ENCODE measurements around the gene PEX11A.

PEX11A gene

DNA sequence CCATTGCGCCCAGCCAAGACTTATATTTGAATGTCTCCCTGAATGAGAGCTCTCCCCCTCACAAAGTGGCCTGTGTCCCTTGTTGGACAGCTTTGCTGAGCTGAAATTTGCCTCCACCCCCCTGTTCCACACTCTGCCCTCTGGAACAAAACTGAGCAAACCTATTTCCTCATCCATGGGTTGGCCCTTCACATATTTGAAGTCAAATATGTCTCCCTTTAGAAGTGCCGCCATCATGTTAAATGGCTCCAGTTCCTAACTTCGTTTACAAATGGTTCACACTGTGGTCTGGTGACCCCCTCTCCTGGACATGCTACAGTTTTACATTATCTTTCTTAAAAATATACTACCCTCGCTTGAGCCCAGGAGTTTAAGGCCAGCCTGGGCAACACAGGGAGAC is 16.0 kb downstream of the PEX11A start:
- no peak for DNase-seq

DNA sequence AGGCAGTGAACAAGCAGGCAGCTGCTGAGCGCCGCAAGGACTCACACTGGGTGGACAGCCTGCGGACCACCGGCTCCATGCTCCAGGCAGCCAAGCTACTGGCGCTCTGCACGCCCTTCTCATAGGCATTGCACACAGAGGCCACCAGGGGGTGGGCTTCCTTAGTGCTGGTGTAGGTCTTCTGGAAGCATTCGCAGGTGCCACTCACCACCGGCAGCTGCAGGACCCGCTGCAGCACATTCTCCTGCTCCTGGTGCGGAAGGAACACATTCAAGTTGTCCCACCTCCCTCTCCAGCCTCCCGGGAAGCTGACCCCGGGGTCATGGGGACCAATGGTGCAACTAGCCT is 17.4 kb downstream of the PEX11A start:
- DNase-seq: no peak

DNA sequence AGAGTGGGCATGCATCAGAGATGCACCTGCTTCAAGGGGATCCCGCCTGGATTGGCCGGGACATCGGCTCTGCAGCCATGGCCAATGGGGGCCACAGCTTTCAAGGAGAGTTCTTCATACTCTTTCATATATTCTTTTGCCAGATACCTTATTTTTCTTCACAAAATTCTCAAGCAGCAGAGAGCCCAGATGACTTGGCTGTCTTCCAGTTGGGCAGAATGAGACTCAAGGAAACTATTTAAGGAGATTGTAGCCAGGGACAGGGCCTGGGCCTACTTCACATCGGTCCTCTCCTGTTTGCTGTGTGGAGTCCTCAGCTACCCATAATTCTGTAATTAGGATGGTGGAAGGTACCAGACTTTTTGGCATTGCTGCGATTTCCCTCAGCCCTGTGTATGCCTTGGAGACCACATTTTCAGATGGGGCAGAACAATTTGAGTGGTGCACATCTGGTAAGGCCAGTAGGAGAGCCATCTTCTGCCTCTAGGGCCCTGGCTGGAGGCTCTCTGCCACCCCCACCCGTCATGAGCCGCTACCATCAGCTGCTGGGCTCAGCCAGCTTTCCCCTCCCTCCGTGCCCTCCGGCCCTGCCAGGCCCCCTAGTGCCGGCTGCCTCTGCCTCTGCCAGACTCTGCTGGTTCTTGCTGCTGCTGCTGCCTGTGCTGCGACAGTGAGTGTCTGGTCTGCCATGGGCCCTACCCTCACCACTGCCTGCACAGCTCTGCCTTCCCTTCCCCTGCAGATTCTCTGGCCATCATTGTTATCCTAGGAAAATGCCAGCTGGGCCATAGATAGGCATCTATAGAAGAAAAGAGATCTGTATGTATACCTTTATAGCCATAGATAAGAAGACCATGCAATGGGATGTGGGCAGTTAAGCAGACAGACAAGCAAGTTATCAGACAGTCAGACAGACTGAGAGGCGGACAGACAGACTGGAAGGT is 18.1 kb downstream of the PEX11A start:
- no peak for DNase-seq

DNA sequence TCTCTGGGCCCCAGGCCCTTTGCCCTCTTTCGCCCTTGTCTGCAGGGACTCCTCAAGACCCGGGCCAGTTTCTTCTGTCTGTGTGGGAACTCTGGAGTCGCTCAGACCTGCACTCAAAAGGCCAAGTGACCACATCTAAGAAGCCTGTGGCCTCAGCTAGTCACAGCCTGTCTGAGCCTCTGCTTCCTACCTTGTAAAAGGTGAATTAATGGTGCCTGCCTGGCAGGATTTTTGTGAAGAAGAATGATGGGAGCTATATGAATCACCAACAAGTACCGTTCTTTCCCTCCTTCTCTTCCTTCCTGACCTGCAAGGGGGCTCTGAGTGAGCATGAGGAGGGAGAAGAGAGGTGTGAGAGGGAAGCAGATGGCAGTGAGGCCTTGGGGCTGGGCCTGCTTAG is 18.9 kb downstream of the PEX11A start:
- no peak for DNase-seq

DNA sequence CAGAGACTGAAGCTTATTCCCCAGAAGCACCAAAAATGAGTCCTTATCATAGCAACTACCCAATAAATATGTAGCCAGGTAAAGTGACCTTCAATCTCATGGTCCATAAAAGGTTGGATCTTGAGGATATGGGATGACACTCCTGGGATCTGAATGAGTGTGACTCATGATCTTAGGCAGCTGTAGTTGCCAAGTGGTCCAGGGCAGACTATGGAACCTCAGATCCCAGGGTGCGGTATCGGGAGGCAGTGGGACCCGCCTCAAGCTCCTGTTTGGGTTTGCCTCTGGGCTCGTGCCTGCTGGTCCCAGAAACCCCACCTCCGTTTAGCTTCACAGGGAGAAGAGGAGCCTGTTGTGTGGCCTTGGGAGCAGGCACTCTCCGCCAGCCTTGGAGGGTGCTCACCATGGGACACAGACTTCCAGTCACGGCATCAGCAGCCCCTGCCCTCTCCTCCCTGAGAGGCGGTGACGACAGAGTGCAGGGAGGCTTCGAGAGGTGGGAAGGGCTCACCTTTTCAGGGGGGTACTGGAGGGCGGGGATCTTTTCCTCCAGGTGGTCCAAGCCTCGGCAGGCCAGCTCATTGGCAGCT is 19.5 kb downstream of the PEX11A start:
- DNase-seq: no peak

DNA sequence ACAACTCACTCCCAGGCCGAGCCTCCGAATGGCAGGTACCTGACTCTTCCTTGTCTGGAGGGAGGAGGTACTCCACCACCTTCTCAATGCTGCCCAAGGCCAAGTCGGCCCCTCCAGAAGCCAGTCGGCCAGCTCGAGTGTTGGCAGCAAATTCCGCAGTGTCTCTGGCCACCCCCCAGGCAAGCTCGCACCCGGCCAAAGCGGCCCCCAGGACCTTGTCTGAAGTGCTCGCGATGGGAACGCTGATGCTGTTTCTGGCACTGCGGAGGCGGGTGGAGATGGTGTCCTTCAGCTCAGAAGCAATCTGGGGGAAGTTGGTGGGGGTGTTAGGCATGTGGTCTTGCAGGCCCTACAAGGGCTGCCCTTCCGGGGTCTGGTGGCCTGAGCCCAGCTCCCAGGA is 20.6 kb downstream of the PEX11A start:
- no peak for DNase-seq

DNA sequence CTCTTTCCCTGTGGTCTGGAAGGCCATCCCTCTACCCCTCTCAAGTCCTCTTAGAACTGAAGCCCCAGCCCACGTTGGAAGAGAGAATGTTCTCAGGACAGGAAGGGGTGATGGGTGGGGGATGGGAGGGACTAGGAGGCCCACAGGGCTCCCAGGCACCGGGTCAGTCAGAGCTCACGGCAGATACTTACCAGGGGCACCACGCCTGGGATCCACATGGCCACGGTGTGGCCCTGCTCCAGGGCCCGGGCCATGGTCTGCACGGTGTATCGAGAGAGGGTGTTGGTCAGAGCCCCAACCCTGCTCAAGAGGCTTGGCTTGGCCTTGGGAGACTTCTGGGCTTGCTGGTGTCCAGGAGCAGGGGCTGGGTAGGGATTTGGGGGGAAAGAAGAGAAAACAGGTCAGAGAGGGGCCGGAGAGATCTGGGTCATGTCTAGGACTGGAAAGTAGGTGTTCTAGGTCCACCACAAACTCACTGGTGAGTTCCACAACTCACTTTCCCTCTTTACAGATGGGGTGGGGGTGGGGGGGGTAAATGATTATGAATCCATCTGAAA is 21.2 kb downstream of the PEX11A start:
- no peak for DNase-seq

DNA sequence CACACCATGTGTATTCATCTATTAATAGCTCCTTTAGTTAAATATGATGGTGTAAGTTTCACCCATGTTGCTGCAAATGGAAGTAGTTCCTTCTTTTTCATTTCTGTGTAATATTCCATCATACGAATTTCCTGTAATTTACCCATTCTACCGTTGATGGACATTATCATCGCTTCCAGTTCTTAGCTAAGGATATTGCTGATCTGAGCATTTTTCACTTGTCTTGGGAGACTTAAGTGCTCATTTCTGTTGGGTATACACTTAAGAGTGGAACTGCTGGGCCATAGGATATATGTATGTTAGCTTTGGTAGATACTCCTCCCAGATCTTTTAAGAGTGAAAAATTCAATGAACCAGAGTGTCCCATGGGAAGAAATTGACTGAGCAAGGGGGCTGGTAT is 22.4 kb downstream of the PEX11A start:
- DNase-seq: no peak

DNA sequence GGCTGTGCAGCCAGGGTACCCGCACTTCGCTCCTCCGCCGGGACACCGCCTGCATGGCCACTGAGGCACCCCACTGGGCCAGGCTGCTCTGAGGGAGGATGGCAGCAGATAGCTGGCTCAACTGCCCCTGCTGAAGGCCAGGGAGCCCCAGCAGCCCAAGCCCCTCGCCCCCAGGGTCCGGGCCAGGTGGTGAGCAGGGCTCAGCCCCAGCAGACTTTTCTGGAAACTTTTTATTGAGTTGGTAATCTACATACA is 22.9 kb downstream of the PEX11A start:
- no peak for DNase-seq

DNA sequence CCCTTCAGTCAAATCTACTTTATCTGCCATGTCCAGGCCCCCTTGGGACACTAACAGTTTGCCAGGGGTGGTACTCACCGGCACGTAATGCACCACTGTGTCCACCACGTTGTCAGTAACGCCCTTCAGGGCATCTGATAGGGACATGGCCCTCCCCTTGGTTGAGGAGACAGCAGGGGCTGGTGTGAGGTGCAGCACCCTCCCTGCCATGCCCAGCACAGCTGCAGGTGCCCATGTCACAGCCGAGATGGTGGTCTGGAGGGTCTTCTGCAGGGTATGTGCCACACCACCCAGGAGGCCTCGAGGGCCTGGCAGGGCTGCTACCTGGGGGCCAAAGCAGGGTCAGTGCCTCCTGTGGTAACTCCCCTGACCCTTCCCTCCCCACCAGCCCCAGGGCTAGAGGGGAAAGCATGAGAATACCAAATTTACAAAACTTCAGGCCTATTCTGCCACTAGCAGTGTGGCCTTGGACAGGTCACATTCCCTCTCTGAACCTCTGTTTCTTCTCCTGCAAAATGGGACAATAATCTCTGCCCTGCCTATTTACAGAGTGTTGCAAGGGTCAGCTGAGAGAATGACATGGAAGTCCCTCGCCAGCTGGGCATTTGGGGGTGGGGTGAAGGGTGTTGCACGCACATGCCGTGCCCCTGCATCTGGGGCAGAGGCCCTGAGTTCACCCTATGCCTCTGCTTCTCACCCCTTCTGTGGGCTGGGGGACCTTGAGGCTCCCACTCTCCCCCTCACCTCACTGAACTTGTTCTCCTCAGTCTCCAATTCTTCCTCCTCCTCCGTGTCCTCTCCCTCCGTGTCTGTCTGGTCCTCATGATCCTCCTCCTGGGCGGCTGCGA is 23.5 kb downstream of the PEX11A start:
- DNase-seq: no peak

DNA sequence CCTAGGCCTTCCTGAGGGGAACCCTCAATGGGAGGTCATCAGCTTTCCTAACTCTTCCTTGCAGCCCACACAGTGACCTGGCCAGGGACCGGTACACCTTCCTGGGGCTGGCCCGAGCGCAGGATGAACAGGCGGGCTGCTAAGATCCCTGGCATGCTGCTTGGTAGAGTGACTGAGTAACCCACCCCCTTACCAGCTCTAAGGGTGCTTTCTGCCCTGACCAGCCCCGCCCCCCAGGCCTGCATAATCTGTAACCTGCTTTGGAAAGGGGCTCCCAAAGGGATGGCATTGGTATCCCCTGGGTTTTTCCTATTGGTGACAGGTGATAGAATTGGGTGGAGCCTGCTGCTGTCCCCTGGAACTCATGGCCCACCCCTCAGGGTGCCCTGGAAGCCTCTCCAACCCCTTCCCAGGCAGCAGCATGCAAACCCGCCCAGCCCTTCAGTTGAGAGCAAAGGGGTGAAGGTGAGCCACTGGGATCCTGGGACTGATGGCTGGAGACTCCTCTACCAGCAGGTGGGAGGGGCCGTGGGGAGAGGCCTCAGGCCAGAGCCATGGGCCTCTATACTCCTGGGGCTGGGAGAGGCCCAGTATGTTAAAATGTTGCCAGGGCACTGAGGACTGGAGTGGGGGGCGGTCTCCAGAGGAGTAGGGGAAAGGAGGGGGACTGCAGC is 24.2 kb downstream of the PEX11A start:
- DNase-seq: no peak

DNA sequence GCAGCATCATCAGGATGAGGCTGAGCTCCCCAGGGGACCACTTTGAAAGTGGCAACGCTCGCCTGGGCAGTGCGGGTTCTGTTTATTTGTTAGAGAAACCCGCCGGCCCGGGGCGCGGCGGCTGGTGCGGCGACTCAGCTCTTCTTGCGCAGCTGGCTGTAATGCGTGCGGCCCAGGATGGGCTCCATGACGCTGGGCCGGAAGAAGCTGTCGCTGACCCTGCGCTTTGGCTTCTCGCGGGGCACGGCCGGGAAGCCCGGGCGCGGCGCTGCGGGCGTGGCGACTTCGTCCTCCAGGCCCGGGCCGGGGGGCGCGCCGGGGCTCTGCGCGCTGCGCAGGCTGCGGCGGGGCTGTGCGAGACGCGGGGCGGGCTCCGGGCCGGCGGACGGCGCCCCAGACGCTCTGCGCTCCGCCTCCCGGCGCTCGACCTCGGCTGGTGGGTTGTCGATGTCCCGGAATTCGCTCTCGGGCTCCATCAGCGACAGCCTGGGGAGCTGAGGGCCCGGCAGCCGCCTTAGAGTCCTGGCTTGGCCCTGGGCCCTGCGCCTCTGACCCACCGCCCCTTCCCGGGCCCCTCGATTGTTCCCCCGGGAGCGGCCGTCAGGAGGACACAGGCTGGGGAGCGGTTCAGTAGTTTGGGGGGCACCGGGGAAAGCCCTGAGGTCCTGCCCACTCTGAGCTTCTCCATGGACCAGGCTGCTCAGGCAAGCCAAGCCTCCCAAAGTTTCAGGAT is 24.9 kb downstream of the PEX11A start:
- DNase-seq: no peak

DNA sequence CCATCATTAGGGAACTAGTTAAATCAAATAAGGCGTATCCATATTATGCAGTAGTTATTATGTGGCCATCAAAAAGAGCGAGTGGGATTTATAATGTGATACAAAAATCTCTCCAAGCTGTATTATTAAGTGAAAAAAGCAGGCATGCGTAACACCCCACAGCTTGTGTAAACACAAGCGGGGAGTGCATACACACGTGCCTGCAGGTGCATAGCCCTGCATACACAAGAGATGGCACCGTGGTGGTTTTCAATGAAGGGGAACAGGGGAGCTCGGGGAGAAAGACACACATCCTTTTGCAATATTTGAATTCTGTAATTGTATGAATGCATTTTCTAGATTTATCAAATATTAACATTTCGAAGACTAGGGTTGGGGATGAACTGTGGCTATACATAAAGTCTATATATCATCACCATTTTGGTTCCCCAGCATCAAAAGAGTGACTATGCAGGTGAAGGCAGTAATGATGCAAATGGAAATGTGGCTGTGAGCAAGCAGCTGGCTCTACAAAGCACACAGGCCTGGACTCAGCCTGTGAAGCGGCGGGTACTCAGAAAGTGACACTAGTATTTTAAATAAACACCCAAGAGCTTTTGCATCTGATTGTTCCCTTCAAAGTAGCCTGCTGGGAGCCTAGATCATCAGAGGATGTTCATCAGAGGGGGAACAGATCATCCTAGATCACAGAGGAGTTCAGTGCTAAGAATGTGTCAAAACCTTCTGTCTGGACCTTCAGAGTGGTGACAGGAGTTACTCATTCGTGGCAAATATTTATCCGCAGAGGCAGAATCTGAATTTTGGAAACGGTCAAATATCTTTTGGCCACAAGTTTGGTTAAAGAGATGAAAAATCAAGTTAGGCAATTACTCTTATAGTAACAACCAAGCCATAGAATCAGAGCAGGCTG is 25.9 kb downstream of the PEX11A start:
- peak; percentile 32 for DNase-seq

DNA sequence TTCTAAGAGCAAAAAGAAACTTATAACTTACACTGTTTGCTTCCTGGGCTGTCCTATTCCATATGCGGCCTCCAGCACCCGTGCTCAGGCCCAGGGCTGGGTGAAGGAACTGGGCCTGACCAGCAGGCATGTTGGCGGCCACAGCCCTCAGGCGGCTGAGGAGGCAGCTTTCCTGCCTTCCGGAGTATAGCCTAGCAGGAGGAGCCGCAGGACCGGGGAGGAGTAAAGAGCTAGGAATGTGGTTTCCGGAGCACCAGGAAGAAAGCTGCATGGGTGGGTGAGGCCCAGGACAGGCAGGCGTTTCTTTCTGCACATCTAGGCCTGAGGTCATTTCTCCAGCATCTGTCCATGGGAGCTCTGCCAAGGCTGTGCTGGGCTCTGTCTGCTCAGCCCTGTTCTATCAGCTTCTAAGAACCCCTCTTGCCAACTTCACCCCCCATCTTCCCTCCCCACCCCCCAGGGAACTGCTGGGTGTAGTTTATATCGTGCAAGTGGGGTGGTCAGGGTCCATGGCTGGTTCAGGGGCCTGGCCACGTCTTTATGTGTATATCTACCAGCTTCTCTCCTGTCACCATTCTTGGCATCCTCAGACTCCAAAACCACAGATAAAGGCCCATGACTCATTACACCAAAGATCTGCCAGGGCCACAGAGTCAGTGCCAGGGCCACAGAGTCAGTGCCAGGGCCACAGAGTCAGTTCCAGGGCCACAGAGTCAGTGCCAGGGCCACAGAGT is 27.5 kb downstream of the PEX11A start:
- DNase-seq: no peak

DNA sequence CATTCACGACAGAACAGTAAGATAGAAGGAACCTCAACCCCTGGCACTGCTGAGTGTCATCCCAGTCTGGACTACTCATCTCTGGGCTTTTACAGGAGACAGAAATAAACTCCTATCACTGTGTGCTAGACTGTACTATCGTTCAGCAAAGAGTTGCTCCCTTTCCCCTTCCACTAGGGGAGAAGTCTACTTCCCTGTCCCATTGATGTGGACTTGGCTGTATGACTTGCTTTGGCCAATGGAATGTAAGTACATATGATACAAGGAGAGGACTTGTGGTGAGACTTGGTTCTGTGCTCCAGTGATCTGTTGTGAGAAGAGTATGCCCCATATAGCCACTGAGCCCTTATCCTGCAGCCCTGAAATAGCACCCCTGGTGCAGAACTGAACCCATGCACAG is 30.0 kb downstream of the PEX11A start:
- no peak for DNase-seq

DNA sequence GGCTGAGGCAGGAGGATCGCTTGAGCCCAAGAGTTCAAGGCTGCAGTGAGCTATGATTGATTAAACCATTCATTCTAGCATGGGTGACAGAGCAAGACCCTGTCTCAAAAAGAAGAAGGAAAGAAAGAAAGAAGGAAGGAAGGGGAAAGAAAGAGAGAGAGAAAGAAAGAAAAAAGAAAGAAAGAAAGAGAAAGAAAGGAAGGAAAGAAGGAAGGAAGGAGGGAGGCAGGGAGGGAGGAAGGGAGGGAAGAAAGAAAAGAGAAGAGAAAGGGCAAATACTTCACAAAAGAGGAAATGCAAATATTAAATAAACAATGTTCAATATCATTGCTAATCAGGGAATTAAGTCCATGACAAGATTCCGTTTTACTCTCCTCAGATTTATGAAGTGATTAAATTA is 31.3 kb downstream of the PEX11A start:
- no peak for DNase-seq

DNA sequence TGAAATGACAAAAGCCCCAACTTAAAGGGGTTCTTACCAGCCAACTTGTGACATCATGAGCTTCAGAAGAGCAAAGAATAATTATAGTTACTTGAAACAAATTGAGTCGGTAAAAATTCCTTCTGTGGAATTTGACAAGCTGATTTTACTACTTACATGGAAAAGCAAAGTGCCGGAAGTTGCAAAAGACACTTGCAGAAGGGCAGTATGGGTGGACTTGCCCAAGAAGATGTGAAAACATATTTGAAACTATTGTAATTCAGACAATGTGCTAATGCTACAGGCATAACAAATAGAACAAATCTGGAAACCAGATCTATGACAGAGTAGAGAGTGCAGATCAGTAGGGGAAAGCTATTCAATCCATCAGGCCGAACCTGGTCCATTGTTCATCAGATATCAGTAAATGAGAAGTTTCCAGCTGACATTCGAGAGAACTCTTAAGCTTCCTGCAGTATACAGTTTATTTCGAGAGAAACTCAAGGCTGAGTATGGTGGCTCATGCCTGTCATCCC is 32.8 kb downstream of the PEX11A start:
- DNase-seq: no peak

DNA sequence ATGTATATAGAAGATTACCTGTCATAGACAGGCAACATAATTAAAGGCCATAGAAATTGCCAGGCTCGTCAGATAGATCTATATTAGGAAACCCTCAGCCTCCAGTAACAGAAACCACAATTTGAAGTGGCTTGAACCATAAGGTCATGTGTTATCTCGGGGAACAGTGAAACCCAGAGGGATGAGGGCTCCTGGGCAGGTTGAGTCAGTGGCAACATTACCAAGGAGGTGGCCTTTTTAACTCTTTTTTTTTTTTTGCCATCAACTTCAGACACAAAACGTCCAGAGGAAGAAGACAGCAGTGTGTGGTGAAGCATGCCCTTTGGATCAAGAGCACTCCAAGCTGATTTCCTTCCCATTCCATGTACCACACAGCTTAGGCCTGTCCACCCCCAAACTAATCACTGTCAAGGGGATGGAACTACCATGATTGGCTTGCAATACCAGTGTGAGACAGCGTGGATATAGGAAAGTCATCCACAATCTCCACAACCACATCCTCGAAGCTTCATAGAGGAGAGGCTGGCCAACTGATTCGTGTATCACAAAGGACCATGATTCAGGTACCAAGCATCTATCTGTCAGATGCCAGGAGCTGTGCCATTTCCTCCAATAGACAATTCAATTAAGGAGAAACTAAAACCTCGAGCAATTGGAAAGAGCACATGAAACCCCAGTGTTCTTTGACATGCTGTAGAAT is 34.3 kb downstream of the PEX11A start:
- no peak for DNase-seq

Data from DMS79 treated with DMSO at 0.1 percent for 48 hours (cell line).